Glomerular visceral epithelial cell (primary cell): Measurements from ENCODE around the gene PRKN.

Experiments
- DNase-seq: peaks from one replicate; pipeline ENCODE4 v3.0.0-alpha.2; 2016; ENCODE audit errors: extremely low spot score

The PRKN gene

DNA sequence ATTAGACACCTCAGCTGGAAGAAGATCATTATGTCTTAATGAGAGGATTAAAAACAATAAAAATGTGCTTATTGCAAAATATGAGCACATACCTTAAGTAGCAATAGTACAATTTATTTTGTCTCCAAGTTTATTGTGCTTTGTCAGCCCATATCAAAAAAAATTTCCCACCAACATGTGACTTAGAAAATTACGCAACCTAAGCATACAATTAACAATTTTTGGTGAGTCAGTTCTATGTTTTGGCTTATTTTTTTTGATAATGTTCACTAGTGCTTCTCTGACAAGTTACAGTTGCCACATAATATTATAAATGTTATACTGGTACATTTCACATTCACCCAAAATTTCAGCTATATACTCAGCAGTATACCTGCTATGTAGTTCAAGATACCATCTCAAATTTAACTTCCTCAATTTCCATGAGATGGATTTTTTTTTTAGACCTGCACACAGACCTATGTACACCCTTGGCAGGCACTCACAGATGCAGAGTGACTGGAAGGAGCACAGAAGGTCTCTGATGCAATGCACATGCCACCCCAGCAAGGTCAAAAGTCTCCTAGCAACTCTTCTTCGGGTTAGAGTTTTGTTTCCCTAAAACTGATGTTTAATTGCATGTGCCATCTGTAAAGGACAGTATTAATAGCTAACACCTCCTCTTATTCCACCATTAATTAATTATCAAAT is 112.4 kb downstream of the PRKN start:
- DNase-seq, result no peak

DNA sequence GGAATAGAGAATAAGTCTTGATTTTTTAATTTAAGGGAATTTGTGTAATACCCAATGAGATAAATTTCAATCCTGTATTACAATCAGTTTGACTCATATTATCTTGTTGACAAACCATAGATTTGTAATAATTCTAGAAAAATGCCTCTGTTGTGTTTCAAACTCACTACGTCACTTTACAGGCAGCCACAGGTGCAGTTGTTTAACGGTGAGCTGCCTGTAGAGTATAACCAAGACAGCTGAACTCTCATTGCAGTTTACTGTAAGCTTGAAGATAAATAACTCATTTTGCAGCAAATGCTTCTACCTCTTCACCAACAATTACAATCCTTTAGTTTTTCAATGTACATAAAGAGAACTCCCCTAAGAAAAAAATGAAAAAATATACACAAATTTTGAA is 114.3 kb downstream of the PRKN start:
- DNase-seq, result no peak

DNA sequence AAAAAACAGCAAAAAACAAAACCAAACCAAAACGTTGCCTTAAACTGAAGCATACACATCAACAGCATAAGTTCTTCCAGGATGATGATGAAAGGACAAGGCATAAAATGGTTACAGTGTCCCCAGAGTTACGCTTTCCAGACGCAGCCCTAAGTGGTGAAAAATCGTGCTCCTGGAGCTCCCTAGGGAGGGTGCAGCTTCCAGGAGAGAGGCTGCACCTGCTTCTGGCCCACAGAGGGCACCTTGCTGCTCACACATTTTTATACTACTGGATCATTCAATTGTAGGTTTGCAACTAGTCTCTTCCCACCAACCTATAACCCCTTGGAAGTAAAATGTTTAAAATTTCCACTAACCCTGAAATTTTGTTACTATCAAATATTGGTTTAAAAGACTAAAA is 115.0 kb downstream of the PRKN start:
- no peak for DNase-seq

DNA sequence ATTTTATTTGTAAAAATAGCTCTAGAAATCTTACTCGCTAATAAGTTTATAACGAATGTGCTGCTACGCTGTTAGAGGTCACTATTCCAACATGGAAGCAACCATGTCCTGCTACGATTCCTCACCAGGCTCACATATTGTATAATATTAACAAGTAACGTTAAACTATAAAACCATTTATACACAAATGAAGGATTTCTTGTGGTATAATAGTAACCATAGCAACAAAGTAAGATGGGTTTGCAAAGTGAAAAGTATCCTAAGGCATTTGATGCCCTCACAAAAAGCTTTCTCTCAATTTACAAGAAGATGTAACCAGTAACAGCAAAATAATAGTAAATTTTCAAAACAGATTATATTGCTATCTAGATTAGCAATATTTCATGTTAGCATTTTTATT is 117.2 kb downstream of the PRKN start:
- DNase-seq, result no peak

DNA sequence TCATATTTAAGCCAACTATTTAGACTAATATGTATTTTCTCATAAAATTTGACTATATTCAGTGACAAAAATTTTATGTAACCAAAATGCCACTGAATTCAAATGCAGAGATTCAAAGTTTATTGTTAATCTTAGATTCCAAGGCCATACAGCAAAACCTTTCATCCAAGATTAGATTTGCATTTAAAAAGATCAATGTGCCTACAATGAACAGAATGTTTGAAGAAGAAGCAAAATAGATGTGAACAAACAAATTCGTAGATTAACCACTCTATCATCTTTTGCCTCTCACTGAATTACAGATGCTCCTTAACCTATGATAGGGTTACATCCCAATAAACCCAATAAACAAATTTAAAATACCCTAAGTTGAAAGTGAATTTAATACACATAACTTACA is 121.7 kb downstream of the PRKN start:
- DNase-seq, result no peak

DNA sequence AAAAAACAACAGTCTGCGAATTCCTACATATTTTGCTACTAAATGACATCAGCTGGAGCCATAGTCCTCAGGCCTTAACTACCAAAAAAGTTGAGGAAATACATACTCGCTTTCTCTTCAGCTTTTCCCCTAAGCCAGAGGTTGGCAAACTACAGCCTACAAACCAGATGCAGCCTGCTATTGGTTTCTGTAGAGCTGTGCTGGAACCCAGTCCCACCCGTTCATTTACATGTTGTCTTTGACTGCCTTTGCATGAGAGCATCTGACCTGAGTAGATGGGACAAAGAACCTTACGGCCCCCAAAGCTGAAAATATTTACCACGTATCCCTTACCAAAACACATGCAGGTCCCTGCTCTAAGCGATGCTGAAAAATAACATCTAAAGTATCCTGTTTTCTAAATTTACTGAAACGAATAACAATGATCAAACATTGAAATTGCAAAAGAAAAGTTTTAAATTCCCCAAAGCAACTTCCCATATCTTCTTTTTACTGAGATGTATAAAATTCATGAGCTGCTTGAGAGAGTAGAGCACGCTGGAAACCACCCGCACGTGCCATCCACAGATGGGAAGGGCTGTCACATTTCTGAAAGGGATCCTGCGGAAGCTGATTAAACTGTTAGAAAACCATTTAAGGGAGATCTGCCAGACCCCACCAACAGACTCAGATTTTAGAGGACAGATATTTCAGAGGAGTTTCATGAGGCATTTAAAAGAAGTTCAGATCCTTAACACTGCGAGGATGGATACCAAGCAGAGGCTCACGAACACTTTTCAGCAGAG is 124.1 kb downstream of the PRKN start:
- DNase-seq, result no peak

DNA sequence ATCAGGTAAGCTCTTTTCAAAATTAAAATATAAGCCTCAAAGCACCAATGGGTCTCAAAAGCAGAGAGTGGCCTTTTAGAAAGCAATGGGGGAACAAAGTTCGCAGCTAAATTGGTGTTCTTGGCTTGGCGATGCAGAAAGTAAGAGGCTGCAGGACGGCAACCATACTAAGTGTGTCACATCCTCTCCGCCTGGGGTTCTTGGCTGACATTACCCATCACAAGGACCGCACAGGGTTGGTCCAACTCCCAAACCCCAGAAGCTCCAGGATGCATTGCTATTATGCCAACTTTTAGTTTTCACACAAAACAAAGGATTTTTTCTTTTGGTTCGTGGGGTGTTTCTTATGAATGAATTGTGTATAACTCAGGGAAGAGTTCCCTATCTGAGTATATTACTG is 124.8 kb downstream of the PRKN start:
- no peak for DNase-seq

DNA sequence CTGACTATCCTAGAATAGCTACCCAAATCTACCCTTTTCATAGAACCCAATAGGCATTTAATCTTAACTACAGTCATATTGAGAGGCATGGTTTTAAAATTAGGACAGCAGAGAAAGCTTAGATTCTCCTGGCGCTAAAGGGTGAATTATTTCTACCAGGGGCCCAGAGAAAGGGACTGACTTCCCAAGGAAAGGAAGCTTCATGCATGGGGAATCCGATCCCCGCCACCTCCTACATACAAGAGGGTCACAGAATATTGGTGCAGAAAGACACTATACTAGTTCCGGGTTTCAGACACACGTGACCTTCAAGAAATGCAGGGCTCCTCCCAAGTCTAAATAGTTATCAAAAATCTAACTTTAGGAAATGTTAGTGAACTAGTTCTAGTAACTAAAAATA is 130.9 kb downstream of the PRKN start:
- DNase-seq, result no peak

DNA sequence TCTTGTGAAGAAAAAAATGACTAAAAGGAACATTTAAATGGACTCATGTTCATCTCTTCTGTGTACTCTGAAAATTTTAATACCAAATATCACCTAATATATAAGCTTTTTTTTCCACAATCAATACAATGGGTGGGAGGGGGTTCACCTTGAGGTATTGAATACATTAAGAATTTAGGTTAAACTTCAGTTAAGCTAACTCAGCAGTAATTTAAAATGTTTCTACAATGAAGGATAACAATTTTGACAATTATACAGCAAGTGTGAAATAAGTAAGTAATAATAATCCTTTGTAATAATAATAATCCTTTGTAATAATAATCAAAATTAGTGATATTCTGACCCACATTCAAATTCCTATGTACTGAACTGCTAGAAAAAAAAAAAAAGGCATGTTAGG is 136.0 kb downstream of the PRKN start:
- no peak for DNase-seq

DNA sequence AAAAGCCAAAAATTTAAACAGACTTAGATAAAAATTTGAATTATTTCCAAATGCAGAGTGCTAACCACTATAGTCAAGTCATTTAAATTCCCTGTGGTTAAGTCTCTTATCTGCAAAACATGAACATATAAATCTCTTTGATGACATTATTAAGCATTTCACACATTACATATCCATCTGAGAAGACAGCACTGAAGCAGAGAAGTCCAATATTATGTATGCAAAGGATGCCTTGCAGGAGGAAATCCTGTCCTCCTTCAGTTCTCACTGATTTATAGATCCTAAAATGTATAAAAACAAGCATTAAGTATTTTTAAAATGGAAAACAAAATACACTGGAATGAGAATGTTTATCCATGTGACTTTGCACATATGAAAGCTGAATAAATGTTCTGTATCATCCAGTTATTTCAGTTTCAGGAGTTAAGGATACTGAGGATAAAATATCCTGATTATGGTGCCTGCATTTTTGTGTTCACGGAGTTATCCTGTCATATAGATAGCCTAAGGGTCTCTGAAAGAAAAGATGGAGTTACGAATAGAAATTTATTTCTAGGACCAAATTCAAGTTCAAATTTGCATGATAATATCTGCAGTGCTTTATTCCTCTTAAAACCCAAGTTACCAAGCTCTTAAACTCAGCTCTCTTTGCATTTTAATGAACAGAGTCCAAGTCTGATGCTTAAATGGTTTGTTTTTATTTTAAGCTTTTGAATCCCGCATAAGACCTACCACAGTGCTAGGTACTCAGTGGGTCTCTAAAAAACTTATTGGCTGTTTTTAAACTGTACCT is 145.4 kb downstream of the PRKN start:
- no peak for DNase-seq

DNA sequence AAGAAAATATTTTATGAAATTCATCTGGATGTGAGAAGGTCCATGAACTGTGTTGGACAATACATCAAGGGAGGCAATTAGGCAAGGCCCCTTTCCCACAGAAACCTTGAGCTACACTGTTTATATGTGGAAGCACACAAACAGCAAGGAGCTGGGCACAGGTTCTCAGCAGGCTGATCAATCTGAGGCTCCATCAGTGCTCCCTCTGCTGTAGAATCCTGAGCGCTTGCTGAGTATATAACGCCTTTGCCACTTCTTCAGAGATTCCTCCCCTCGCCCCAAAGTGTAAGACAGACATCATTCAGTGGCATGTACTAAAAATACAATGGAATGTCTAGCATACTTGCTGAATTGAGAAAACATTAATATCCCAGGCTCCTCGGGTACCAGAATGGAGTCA is 146.9 kb downstream of the PRKN start:
- DNase-seq, result no peak

DNA sequence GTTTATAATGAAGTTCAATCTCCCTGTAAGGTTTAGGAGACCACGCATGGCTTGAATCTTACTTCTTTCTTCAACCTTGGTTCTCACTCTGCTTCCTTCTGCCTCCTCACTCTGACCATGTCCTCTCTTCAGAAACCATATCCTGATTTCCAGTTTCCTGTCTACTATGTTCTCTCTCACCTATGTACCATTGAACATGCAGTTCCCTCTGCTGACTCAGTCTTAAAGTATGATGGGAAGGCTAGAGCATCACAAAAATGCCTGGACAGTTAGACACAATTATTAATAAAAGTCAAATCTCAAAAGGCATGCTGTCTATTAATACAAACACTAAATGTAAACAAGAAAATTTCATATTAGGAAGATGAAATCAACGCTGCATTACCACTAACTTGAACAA is 151.6 kb downstream of the PRKN start:
- no peak for DNase-seq

DNA sequence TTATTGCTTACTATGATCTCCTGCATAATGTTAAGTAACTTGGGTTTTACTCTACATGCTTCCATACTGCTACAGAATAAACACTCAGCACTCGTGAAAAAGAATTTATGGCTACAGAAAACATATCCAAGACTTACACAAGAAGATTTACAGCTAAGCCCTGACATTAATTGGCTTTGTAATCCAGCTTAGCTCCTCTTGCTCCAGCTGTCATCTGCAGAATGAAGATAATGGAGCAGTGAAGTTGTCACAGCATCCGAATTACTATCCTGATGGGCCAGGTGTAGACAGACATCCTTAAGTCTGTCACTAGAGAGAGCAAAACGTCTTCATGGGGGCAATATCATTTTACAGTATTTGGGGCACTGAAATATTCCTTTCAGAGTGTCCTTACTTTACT is 155.3 kb downstream of the PRKN start:
- no peak for DNase-seq

DNA sequence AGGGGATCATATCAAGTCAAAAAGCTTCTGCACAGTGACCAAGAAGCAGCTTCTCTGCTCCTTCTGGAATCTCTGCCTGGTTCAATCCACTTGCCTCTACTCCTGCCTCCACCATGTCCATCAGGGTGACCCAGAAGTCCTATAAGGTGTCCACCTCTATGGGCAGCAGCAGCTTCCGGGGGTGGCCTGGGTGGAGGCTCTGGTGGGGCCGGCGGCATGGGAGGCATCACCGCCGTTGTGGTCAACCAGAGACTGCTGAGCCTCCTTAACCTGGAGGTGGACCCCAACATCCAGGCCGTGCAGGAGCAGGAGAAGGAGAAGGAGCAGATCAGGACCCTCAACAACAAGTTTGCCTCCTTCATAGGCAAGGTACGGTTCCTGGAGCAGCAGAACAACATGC is 159.3 kb downstream of the PRKN start:
- DNase-seq, result no peak

DNA sequence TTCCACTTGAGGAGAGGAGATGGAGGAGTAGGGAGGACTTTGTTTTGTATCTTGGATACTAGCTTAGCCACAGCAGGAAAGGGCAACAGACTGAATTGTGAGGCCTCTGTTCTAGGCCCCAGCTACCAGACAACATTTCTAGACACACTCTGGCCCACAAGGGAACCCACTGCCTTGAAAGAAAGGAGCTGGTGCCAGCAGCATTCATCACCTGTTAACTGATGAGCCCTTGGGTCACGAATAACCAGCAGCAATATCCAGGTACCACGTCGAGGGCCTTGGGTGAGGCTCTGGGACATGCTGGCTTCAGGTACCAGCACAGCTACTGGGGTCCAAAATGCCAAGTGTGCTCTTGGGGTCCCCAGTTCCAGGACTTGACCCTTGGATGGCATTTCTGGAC is 165.5 kb downstream of the PRKN start:
- DNase-seq, result no peak

DNA sequence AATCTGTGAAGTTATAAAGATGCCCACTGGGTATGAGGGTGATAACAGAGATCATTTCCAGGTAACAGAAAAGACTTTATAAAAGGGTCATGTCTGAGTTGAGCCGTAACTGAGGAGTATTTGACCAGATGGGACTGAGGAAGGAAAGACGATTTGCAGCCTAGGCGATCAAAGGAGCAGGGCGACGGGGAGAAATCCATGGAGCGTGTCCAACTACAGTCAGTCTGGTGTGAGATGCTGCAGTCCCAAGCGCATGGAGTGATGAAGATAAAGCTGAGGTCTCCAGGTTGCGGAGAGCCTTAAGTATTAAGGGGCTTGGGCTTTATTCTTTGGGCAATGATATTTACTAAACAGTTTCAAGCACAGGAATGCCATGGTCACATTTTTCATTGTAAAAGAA is 166.7 kb downstream of the PRKN start:
- no peak for DNase-seq

DNA sequence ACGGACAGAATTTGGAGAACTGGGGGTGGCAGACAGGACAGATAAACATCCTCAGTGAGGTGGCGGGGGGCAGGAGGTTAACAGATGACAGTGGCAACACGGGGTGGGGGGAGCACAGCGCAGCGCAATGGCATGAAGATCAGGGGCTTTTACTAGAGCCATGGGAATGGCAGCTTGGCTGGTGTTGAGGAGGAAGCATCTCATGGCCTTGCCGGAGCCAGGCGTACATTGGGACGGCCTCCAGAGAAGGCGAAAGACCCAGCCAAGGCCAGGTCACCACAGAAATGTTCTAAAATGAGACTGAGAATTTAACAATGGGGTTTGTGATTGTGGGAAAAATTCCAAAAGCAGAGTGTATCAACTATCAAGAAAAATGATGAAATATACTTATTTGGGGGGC is 173.0 kb downstream of the PRKN start:
- no peak for DNase-seq

DNA sequence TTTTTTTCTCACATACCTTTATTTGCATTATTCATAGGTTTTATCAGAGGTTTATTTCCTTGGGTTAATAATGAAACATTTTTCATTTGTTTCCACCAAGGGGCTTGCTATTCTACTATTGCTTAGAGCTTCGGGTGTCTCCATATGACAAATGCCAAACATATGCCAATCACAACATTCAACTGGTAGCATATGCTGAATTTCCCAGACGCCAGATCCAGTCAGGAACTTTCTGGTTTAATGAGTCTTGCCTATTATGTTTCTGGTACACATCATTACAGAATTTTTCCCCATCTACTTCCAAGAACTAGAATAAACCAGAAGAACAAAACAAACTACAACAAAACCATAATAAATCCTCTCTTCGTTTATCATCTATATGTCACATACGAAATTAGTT is 180.7 kb downstream of the PRKN start:
- DNase-seq, result no peak

DNA sequence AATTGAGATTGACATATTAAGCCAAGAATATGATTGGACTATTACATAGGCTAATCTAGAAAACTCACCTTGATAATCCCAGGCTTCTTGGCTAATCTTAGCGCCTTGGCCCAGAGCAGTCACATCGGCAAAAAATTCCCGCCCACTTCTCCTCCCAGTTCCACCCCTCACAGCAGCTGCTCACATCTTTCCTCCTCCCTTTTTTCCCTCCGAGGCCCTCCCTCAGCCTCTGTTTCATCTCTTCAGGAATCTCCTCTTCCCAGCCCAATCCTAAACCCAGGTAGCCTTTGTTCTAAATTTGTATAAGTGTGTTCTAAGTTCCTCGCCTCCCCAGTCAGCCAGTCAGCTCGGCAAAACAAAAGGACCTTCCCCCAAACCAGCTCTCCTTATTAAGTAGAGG is 184.3 kb downstream of the PRKN start:
- no peak for DNase-seq

DNA sequence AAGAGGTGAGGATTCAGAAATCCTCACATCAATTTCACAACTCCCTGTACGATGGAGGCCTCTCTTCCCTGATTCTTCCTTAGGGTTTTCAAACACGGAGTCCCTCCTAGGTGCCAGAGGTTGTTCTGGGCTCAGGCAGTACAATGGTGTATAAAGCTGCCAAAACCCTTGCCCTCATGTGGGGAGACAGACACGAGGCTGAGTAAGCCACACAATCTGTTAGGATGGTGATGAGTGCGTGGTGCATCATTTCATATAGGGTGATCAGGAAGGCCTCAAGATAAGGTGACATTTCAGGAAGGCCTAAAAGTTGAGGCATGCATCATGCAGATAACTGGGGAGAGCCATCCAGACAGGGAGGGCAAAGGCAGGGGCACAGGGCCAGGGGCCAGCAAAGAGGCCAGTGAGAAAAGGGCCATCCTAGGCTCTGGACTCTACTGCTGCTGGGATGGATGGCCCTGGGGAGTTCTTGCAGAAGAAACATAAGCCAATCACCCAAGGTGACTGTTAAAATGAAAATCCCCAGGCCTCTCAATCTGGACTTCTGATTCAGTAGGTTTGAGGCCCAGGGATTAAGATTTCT is 186.5 kb downstream of the PRKN start:
- DNase-seq, result no peak

DNA sequence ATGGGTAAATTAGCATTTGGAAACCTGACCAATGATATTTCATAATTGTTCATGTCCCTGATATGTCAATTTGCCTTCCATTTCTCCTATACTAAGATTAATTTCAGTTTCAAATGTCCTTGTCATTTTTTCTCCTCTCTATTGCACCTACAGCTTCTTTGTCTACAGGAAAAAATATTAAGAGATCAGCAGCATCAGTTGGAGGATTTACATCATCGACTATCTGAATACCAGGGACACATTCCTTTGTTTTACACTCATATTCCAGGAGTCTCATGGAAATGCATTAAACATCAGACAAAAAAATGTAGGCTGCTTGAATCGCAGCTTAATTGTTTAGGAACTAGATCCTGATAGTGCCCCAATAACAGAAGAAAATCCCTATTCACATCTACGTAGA is 188.2 kb downstream of the PRKN start:
- no peak for DNase-seq

DNA sequence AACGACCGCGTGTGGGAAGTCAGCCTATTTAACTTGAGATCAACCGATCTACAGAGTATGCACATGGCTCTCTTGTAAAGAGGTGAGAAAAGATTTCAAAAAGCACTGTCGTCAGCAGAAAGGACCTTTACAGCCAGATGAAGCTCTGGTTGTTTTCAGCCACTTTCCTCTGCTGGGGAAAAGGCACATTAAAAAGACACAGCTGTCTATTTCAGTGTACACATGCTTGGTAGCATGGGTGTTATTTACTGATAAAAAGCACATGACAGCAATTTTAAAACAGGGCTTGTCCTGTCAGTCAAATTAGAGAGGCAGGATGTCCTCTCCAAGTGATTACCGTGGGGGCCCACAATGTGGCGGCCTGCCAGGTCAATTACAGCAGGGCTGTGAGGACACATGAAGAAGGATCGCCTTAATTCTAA is 188.9 kb downstream of the PRKN start:
- no peak for DNase-seq

DNA sequence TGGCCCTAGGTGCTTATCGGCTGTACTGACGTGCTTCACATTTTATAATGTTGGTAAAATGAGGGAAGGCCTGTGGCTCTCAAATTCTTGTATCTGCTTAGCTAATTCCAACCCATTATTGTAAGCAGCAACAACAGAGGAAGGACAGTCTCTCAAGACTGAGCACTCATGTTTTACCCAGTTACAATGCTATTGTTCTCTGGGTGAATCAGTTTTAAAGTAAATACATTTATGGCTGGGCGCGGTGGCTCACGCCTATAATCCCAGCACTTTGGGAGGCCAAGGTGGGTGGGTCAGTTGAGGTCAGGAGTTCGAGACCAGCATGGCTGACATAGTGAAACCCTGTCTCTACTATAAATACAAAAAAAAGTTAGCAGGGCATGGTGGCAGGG is 194.6 kb downstream of the PRKN start:
- no peak for DNase-seq
